ENCODE data around the gene PPP1R13B.

Gene PPP1R13B

DNA sequence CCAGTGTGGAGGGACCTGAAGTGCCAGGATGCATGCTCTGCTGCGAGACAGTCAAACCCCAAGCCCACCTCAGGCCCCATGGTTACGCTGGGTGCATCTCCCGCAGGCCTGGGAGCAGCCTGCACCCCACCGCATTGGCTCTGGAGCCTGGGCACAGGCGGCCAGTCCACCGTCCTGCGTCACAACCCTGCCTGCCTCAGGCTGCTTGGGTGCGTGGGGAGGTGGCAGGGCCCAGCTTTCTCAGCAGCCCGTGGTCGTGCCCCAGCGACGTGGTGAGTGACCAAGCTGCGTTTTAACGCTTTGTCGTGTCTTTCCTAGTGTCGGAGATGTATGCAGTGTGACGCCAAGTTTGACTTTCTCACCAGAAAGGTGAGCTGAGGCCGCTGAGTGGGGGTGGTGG, 120.9 kb downstream of the PPP1R13B start:
- Histone ChIP-seq H3K9me2 (ENCODE audit: low read depth, low read length) (no peaks in the 10 kb centered on the region), H4K20me1 (ENCODE audit: insufficient read depth, low read length) (no peaks in the 10 kb centered on the region), H3K9me3 (ENCODE audit: low read length) (no peaks in the 10 kb centered on the region), H3K36me3 (ENCODE audit: insufficient read depth, low read length) (peaks cover 33% of the 10 kb centered on the region), H2AFZ (ENCODE audit: low read length) (no peak overlapping the region), H3F3A (ENCODE audit: insufficient read depth, low read length) (no peaks in the 10 kb centered on the region), H3K9ac (ENCODE audit: low read length) (no peak overlapping the region), H3K4me3 (ENCODE audit: low read depth, low read length, poor library complexity, severe bottlenecking) (no peak overlapping the region), H3K4me2 (ENCODE audit: low read length) (no peak overlapping the region), H3K4me1 (ENCODE audit: insufficient read depth, low read length, severe bottlenecking) (no peaks in the 10 kb centered on the region), H3K79me2 (ENCODE audit: insufficient read depth, low read length) (0 out of 2 replicates have a peak, but pooled peaks cover 5% of the 10 kb centered on the region), H3K27me3 (ENCODE audit: insufficient read depth, low read length) (no peaks in the 10 kb centered on the region), H3K27ac (ENCODE audit: low read depth, low read length, poor library complexity, severe bottlenecking) (no peak overlapping the region)
- TF ChIP-seq, protein P1, sequence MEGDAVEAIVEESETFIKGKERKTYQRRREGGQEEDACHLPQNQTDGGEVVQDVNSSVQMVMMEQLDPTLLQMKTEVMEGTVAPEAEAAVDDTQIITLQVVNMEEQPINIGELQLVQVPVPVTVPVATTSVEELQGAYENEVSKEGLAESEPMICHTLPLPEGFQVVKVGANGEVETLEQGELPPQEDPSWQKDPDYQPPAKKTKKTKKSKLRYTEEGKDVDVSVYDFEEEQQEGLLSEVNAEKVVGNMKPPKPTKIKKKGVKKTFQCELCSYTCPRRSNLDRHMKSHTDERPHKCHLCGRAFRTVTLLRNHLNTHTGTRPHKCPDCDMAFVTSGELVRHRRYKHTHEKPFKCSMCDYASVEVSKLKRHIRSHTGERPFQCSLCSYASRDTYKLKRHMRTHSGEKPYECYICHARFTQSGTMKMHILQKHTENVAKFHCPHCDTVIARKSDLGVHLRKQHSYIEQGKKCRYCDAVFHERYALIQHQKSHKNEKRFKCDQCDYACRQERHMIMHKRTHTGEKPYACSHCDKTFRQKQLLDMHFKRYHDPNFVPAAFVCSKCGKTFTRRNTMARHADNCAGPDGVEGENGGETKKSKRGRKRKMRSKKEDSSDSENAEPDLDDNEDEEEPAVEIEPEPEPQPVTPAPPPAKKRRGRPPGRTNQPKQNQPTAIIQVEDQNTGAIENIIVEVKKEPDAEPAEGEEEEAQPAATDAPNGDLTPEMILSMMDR (IDR thresholded peaks at IDR 0.05; ENCODE audit: low read length), result no peak
- no peak for TF ChIP-seq EZH2 (IDR thresholded peaks at IDR 0.05; ENCODE audit: borderline replicate concordance, low read length)

DNA sequence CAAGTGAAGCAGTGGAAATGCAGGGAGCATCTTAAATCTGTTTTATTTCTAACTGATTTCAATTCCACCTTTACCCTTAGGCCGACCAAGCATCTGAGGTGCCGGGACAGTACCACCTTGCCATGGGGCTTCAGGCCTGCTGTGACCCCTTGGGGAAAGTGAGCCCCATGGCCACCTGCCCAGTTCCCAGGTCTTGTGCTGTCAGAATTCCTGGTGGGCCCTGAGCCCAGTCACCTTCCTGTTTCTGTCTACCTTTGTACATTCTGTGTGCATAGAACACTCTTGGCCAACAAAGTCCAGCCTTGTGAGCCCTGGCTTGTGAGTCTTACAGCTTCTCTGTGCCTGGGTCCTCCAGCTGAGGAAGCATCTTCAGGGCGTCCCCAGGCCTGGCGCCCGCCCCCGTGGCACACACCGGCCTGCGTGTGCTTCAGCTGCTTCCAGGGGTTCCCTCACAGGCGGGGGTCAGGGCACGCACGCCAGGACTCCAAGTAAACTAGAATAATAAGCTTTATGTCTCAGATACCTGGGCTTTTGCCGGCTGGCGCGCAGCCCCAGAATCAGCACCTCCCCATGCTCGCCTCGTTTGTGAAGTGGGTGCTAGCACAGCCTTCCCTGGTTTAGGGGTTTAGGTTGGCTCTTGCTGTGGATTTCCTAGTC, 121.5 kb downstream of the PPP1R13B start:
- H3K9me3 ChIP-seq (ENCODE audit: low read length), result no peaks in the 10 kb centered on the region
- H2AFZ ChIP-seq (ENCODE audit: low read length), result no peak overlapping the region
- no peak overlapping the region for H3K4me3 ChIP-seq (ENCODE audit: low read depth, low read length, poor library complexity, severe bottlenecking)
- H3K9ac ChIP-seq (ENCODE audit: low read length), result no peak overlapping the region
- H3K79me2 ChIP-seq (ENCODE audit: insufficient read depth, low read length), result 0 out of 2 replicates have a peak, but pooled peaks cover 9% of the 10 kb centered on the region
- H3K36me3 ChIP-seq (ENCODE audit: insufficient read depth, low read length), result peaks cover 33% of the 10 kb centered on the region
- no peaks in the 10 kb centered on the region for H4K20me1 ChIP-seq (ENCODE audit: insufficient read depth, low read length)
- H3K9me2 ChIP-seq (ENCODE audit: low read depth, low read length), result no peaks in the 10 kb centered on the region
- no peak overlapping the region for H3K4me2 ChIP-seq (ENCODE audit: low read length)
- H3K27me3 ChIP-seq (ENCODE audit: insufficient read depth, low read length), result no peaks in the 10 kb centered on the region
- no peak overlapping the region for H3K27ac ChIP-seq (ENCODE audit: low read depth, low read length, poor library complexity, severe bottlenecking)
- no peaks in the 10 kb centered on the region for H3F3A ChIP-seq (ENCODE audit: insufficient read depth, low read length)
- TF ChIP-seq EZH2 (IDR thresholded peaks at IDR 0.05; ENCODE audit: borderline replicate concordance, low read length), result no peak
- TF ChIP-seq, protein P1 (IDR thresholded peaks at IDR 0.05; ENCODE audit: low read length), result no peak
- no peaks in the 10 kb centered on the region for H3K4me1 ChIP-seq (ENCODE audit: insufficient read depth, low read length, severe bottlenecking)

DNA sequence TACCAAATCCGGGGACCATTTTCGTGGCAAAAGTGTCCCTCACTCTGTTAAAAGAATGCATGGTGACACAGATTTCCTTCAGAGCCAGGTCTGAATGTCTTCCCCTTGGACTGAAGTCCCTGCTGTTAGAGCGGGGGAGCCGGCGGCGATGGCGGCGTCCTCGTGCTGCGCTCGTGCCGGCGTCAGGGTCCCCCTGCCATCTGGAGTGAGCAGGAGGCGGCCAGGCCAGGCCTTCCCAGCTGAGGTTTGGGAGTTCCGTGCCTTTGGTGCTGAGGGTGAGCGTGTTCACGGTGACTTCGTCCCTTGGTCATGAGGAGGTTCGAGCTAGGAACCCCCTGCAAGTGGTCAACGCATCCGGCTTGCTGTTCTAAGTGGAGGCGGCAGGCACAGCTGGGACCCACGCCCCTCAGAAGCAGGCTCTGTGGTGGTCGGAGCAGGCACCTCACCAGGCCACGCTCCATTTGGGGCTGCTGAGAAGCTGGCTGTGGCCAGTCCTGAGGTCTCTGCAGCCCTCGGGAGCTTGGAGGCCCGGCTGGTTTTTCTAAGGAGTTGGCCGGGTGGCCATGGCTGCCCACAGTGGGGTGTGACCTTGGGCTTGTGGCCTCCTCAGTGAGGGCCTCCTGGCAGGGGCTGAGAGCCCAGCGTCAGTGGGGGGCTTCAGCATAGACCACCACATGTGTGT, 122.2 kb downstream of the PPP1R13B start:
- Histone ChIP-seq H2AFZ (ENCODE audit: low read length) (no peak overlapping the region), H3K36me3 (ENCODE audit: insufficient read depth, low read length) (peaks cover 26% of the 10 kb centered on the region; the same call in 1 of the 2 replicates), H3K9me3 (ENCODE audit: low read length) (no peaks in the 10 kb centered on the region), H3K4me1 (ENCODE audit: insufficient read depth, low read length, severe bottlenecking) (peaks cover 2% of the 10 kb centered on the region), H3F3A (ENCODE audit: insufficient read depth, low read length) (no peaks in the 10 kb centered on the region), H3K9me2 (ENCODE audit: low read depth, low read length) (no peaks in the 10 kb centered on the region), H3K4me3 (ENCODE audit: low read depth, low read length, poor library complexity, severe bottlenecking) (no peak overlapping the region), H3K79me2 (ENCODE audit: insufficient read depth, low read length) (peaks cover 15% of the 10 kb centered on the region; the same call in 1 of the 2 replicates), H3K27me3 (ENCODE audit: insufficient read depth, low read length) (no peaks in the 10 kb centered on the region), H3K9ac (ENCODE audit: low read length) (no peak overlapping the region), H3K4me2 (ENCODE audit: low read length) (no peak overlapping the region), H4K20me1 (ENCODE audit: insufficient read depth, low read length) (no peaks in the 10 kb centered on the region), H3K27ac (ENCODE audit: low read depth, low read length, poor library complexity, severe bottlenecking) (no peak overlapping the region)
- TF ChIP-seq, protein P1 (IDR thresholded peaks at IDR 0.05; ENCODE audit: low read length), result no peak
- no peak for TF ChIP-seq EZH2 (IDR thresholded peaks at IDR 0.05; ENCODE audit: borderline replicate concordance, low read length)
